ENCODE results near the gene MRGPRX2. TPM values are rescaled to one million over a fixed set of nuclear protein-coding genes. Genes with fewer than 3 reads are reported as not detected.

The MRGPRX2 gene
- total and polyA plus RNA-seq, 8 donors: not detected

DNA sequence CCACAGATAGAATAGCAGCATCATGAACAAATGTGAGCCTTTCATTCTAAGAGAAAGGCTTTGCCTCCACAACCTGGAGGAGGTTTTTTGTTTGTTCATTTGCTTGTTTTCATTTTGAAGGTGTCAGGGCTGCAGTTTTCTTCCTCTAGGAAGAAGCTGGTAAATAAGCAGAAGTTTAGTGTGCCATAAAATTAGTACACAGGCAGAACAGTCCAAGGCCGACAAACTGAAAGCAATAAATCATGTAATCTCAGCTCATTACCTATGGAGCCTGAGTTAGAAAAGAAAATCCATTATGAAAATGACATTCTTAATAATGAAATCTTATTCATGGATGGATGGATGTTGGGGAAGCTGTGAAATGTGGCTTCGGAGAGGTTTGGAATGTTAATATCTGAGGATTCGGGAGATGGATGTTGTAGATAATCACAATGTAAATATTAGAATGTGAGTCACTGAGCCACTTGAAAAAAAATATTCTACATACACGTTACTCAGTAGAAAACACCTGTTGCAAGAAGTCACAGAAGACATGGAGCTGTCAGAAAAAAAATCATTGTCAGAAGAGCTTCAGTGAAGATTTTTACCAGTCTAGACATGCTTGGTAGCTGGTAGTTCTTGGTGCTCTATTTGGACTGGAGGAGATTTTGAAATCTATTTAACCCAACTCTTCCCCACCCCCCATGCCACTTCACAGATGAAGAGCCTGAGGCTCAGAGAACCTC is 41.4 kb upstream of the MRGPRX2 start:
- TF ChIP-seq, protein P1, sequence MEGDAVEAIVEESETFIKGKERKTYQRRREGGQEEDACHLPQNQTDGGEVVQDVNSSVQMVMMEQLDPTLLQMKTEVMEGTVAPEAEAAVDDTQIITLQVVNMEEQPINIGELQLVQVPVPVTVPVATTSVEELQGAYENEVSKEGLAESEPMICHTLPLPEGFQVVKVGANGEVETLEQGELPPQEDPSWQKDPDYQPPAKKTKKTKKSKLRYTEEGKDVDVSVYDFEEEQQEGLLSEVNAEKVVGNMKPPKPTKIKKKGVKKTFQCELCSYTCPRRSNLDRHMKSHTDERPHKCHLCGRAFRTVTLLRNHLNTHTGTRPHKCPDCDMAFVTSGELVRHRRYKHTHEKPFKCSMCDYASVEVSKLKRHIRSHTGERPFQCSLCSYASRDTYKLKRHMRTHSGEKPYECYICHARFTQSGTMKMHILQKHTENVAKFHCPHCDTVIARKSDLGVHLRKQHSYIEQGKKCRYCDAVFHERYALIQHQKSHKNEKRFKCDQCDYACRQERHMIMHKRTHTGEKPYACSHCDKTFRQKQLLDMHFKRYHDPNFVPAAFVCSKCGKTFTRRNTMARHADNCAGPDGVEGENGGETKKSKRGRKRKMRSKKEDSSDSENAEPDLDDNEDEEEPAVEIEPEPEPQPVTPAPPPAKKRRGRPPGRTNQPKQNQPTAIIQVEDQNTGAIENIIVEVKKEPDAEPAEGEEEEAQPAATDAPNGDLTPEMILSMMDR (IDR thresholded peaks at IDR 0.05): no peak
- no peak for TF ChIP-seq EP300 (IDR thresholded peaks at IDR 0.05)
- Histone ChIP-seq H3K36me3 (no peaks in the 10 kb centered on the region), H3K27ac (no peak overlapping the region), H3K4me3 (no peak overlapping the region), H3K9me3 (peaks cover 0 to 6% (median 0%) of the 10 kb centered on the region in 4 donors), H3K4me1 (peaks cover 0 to 6% (median 5%) of the 10 kb centered on the region in 4 donors), H3K27me3 (no peaks in the 10 kb centered on the region)
- DNase-seq: no peak
- intact Hi-C loops (cut with DNase I; ENCODE audit: low total_unique reads): no loop called here
- WGBS, 5 donors: 20 to 45% (median 28%) methylated on average over 4 of the region's 4 CpGs

DNA sequence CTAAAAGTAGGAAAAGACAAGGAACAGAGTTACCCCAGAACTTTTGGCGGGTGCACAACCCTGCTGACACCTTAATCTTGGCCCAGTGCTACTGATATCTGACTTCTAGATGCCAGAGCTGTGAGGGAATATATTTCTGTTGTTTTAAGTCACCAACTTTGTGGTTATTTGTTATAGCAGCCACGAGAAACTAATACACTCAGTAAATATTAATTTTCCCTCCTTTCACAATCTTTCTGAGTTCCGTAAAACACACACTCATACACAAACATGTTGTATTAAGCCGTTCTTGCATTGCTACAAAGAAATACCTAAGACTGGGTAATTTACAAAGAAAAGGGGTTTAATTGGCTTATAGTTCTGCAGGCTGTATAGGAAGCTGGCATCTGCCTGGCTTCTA is 40.4 kb upstream of the MRGPRX2 start:
- Histone ChIP-seq H3K27me3 (no peaks in the 10 kb centered on the region), H3K36me3 (no peaks in the 10 kb centered on the region), H3K4me1 (peaks cover 0 to 6% (median 5%) of the 10 kb centered on the region in 4 donors), H3K9me3 (peaks cover 0 to 6% (median 0%) of the 10 kb centered on the region in 4 donors), H3K4me3 (no peak overlapping the region), H3K27ac (no peak overlapping the region)
- intact Hi-C loops (cut with DNase I; ENCODE audit: low total_unique reads): no loop called here
- WGBS, 5 donors: 74 to 89% (median 85%) methylated on average over 4 of the region's 4 CpGs
- TF ChIP-seq POLR2A (IDR thresholded peaks at IDR 0.05) (no peak), POLR2AphosphoS5 (IDR thresholded peaks at IDR 0.05) (no peak), EP300 (IDR thresholded peaks at IDR 0.05) (no peak)
- TF ChIP-seq, protein P1 (IDR thresholded peaks at IDR 0.05): no peak
- DNase-seq: no peak

DNA sequence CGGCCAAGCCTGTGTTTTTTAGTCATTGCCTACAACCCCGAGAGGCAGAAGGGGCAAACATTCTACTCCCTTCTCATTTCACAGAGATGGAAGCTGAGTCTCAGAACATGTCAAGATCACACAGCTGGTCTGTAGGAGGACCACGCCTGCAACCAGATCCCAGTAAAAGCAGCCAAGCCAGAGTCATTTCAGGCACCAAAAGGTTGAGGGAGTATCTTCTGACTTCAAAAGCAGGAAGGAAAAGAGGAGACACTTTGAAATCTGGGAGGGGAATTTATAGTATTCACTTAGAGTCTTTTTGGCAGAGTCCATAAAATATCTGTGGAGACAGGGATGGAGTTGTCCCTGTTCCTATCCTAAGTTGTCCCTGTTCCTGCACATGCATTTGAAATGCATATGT is 38.6 kb upstream of the MRGPRX2 start:
- TF ChIP-seq POLR2A (IDR thresholded peaks at IDR 0.05) (no peak), EP300 (IDR thresholded peaks at IDR 0.05) (no peak), POLR2AphosphoS5 (IDR thresholded peaks at IDR 0.05) (no peak)
- TF ChIP-seq, protein P1 (IDR thresholded peaks at IDR 0.05): no peak
- intact Hi-C loops (cut with DNase I; ENCODE audit: low total_unique reads): no loop called here

DNA sequence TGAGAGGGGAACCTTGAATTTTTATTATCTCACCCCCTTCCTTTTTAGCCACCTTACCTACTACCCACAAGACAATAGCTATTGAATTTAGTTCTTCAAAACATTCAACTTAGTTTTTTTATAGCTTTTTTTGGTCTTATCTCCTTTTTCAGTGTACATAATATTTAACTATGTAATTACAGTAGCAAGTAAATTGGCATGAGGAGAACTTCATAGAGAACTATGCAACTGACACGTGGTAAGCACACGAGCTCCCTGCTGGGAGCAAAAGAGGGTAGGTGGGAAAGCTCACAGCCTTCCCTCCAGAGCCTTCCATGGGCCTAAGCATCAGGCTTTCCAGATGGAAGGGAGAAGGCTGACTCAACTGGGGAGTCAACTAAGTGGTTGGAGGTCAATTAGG is 34.3 kb upstream of the MRGPRX2 start:
- Histone ChIP-seq H3K36me3 (no peaks in the 10 kb centered on the region), H3K4me1 (no peaks in the 10 kb centered on the region), H3K27ac (no peak overlapping the region), H3K27me3 (no peaks in the 10 kb centered on the region), H3K9me3 (no peaks in the 10 kb centered on the region), H3K4me3 (no peak overlapping the region)
- intact Hi-C loops (cut with DNase I; ENCODE audit: low total_unique reads): no loop called here
- DNase-seq: no peak
- TF ChIP-seq EP300 (IDR thresholded peaks at IDR 0.05) (no peak), POLR2AphosphoS5 (IDR thresholded peaks at IDR 0.05) (no peak), POLR2A (IDR thresholded peaks at IDR 0.05) (no peak)
- TF ChIP-seq, protein P1 (IDR thresholded peaks at IDR 0.05): no peak
- WGBS, 5 donors: 18 to 55% (median 21%) methylated on average over 2 of the region's 2 CpGs

More for the DNA sequence above, 38.6 kb upstream of the MRGPRX2 start:
- Histone ChIP-seq H3K4me3 (no peak overlapping the region), H3K27me3 (no peaks in the 10 kb centered on the region), H3K36me3 (no peaks in the 10 kb centered on the region), H3K27ac (no peak overlapping the region), H3K9me3 (peaks cover 0 to 6% (median 0%) of the 10 kb centered on the region in 4 donors), H3K4me1 (peaks cover 0 to 6% (median 5%) of the 10 kb centered on the region in 4 donors)
- WGBS, 5 donors: 86 to 94% (median 87%) methylated on average over 3 of the region's 3 CpGs
- DNase-seq: no peak
